KMS-11 (cell line): Measurements from ENCODE around the gene JUNB.
A peak's percentile ranks its signal among the peaks of the same experiment; 100 is the strongest.

Experiments used
- H2AFZ ChIP-seq: fragments of 200-600 bp; sonication (generic); 2 replicates; pipeline ENCODE4 v1.6.1; 2016; ENCODE audit warnings: antibody characterized with exemption, mixed run types, low read depth
- H3K27ac ChIP-seq: fragments of 200-600 bp; sonication (generic); 2 replicates; pipeline ENCODE4 v1.6.1; 2016; ENCODE audit warnings: mild to moderate bottlenecking, mixed run types
- H3K27me3 ChIP-seq: fragments of 200-600 bp; sonication (generic); 2 replicates; pipeline ENCODE4 v1.6.1; 2017; ENCODE audit warnings: mild to moderate bottlenecking, low read depth, mixed run types, moderate library complexity; ENCODE audit not compliant: insufficient read depth
- H3K36me3 ChIP-seq: fragments of 200-600 bp; sonication (generic); 2 replicates; pipeline ENCODE4 v1.6.1; 2017; ENCODE audit warnings: mild to moderate bottlenecking, mixed run types; ENCODE audit not compliant: insufficient read depth
- H3K4me1 ChIP-seq: fragments of 200-600 bp; sonication (generic); 2 replicates; pipeline ENCODE4 v1.6.1; 2016; ENCODE audit warnings: mild to moderate bottlenecking, low read depth, mixed run types; ENCODE audit not compliant: poor library complexity, severe bottlenecking
- H3K4me2 ChIP-seq: fragments of 200-600 bp; sonication (generic); 2 replicates; pipeline ENCODE4 v1.7.0; 2016; ENCODE audit warnings: mild to moderate bottlenecking, mixed run types
- H3K4me3 ChIP-seq: fragments of 200-600 bp; sonication (generic); IDR thresholded peaks from 2 replicates; pipeline ENCODE4 v1.6.1; 2017; ENCODE audit warnings: low read depth, low read length, mixed read lengths; ENCODE audit not compliant: insufficient read depth
- H3K79me2 ChIP-seq: fragments of 200-600 bp; sonication (generic); 2 replicates; pipeline ENCODE4 v1.6.1; 2016; ENCODE audit warnings: low read depth, mixed run types; ENCODE audit not compliant: insufficient read depth
- H3K9ac ChIP-seq: fragments of 200-600 bp; sonication (generic); 2 replicates; pipeline ENCODE4 v1.6.1; 2016; ENCODE audit warnings: mild to moderate bottlenecking, mixed run types
- H4K20me1 ChIP-seq: fragments of 200-600 bp; sonication (generic); 2 replicates; pipeline ENCODE4 v1.6.1; 2016; ENCODE audit warnings: mild to moderate bottlenecking, mixed run types; ENCODE audit not compliant: insufficient read depth
- TF ChIP-seq, protein P1 (sequence below): fragments of 200-600 bp; sonication (generic); conservative IDR thresholded peaks from 2 replicates; pipeline ENCODE4 v1.6.1; 2017; ENCODE audit warnings: low read depth, mild to moderate bottlenecking, antibody characterized with exemption, low read length, moderate library complexity, mixed read lengths

The JUNB gene

DNA sequence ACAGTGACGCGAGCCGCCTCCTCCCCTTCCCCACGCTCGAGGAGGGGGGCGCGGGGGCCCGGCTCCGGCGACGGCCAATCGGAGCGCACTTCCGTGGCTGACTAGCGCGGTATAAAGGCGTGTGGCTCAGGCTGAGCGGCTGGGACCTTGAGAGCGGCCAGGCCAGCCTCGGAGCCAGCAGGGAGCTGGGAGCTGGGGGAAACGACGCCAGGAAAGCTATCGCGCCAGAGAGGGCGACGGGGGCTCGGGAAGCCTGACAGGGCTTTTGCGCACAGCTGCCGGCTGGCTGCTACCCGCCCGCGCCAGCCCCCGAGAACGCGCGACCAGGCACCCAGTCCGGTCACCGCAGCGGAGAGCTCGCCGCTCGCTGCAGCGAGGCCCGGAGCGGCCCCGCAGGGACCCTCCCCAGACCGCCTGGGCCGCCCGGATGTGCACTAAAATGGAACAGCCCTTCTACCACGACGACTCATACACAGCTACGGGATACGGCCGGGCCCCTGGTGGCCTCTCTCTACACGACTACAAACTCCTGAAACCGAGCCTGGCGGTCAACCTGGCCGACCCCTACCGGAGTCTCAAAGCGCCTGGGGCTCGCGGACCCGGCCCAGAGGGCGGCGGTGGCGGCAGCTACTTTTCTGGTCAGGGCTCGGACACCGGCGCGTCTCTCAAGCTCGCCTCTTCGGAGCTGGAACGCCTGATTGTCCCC is at the start of gene JUNB:
TSS of gene JUNB (plus strand) at position 142 of the 706 bp plus-strand sequence. CDS start at position 428, 286 bp downstream.
- peak within 1 kb of the TSS; percentile 45 for H2AFZ ChIP-seq
- peak within 1 kb of the TSS; percentile 76 for H3K9ac ChIP-seq
- H3K4me3 ChIP-seq: no peak within 1 kb of the TSS
- H3K4me1 ChIP-seq: peaks cover 50% of the 10 kb centered on the region
- H3K4me2 ChIP-seq: peak within 1 kb of the TSS; percentile 97
- no peaks in the 10 kb centered on the region for H3K36me3 ChIP-seq
- peak within 1 kb of the TSS; percentile 93 for H3K27ac ChIP-seq
- no peaks in the 10 kb centered on the region for H4K20me1 ChIP-seq
- peaks cover 20% of the 10 kb centered on the region for H3K79me2 ChIP-seq
- H3K27me3 ChIP-seq: no peaks in the 10 kb centered on the region
- TF ChIP-seq, protein P1, sequence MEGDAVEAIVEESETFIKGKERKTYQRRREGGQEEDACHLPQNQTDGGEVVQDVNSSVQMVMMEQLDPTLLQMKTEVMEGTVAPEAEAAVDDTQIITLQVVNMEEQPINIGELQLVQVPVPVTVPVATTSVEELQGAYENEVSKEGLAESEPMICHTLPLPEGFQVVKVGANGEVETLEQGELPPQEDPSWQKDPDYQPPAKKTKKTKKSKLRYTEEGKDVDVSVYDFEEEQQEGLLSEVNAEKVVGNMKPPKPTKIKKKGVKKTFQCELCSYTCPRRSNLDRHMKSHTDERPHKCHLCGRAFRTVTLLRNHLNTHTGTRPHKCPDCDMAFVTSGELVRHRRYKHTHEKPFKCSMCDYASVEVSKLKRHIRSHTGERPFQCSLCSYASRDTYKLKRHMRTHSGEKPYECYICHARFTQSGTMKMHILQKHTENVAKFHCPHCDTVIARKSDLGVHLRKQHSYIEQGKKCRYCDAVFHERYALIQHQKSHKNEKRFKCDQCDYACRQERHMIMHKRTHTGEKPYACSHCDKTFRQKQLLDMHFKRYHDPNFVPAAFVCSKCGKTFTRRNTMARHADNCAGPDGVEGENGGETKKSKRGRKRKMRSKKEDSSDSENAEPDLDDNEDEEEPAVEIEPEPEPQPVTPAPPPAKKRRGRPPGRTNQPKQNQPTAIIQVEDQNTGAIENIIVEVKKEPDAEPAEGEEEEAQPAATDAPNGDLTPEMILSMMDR: no peak

DNA sequence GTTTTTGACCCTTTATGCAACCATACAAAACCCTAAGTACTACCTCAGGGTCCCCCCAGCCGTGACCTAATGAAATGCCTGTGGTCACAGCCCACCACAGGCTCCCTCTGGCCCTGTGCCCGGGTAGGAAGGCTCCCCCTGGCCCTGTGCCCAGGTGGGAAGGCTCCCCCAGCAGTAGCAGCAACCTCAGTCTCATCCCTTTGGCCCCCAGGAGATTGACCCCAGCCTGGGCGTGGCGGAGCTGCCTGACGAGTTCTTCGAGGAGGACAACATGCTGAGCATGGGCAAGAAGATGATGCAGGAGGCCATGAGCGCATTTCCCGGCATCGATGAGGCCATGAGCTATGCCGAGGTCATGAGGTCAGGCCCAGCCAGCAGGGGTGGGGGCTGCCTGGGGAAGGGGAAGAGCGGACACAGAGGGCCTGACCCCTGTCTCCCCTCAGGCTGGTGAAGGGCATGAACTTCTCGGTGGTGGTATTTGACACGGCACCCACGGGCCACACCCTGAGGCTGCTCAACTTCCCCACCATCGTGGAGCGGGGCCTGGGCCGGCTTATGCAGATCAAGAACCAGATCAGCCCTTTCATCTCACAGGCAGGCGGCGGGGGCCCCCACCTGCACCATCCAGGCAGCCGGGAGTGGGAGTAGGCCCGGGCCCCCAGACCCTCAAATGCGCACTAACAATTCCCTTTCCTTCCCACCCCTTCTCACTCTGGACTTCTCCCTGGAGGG is 46.0 kb upstream of the JUNB start:
- Histone ChIP-seq H3K4me2 (no peak overlapping the region), H2AFZ (no peak overlapping the region), H3K79me2 (no peaks in the 10 kb centered on the region), H3K36me3 (no peaks in the 10 kb centered on the region), H3K27me3 (peaks cover 13% of the 10 kb centered on the region), H3K4me1 (no peaks in the 10 kb centered on the region), H3K9ac (no peak overlapping the region), H3K27ac (no peak overlapping the region), H3K4me3 (no peak overlapping the region), H4K20me1 (no peaks in the 10 kb centered on the region)
- TF ChIP-seq, protein P1: no peak

- TF ChIP-seq, protein P1: no peak
- no peak overlapping the region for H3K4me3 ChIP-seq
- H3K27me3 ChIP-seq: peaks cover 44% of the 10 kb centered on the region
- no peak overlapping the region for H2AFZ ChIP-seq
- no peak overlapping the region for H3K27ac ChIP-seq
- no peak overlapping the region for H3K4me2 ChIP-seq
- H4K20me1 ChIP-seq: no peaks in the 10 kb centered on the region
- no peaks in the 10 kb centered on the region for H3K79me2 ChIP-seq
- H3K9ac ChIP-seq: no peak overlapping the region
- H3K4me1 ChIP-seq: no peaks in the 10 kb centered on the region
- H3K36me3 ChIP-seq: no peaks in the 10 kb centered on the region
Observed at GRCh38 chr19:12748489-12748888, 42.8 kb upstream of the JUNB start.

- Histone ChIP-seq H3K4me3 (no peak overlapping the region), H3K4me1 (no peaks in the 10 kb centered on the region), H4K20me1 (no peaks in the 10 kb centered on the region), H3K36me3 (no peaks in the 10 kb centered on the region), H3K27ac (no peak overlapping the region), H3K27me3 (peaks cover 56% of the 10 kb centered on the region), H3K9ac (no peak overlapping the region), H2AFZ (no peak overlapping the region), H3K4me2 (no peak overlapping the region; the same call in 1 of the 2 replicates), H3K79me2 (no peaks in the 10 kb centered on the region)
- TF ChIP-seq, protein P1: no peak
Observed at GRCh38 chr19:12749938-12750521, 41.3 kb upstream of the JUNB start.
